PC-9 (cell line): Measurements from ENCODE around the gene ALLC. TPM values are rescaled to one million over a fixed set of nuclear protein-coding genes. Genes with fewer than 3 reads are reported as not detected.
A peak's percentile ranks its signal among the peaks of the same experiment; 100 is the strongest.
"Not testable (repeated sequence)": the region's sequence is repeated elsewhere in the genome, so short reads cannot be mapped to it uniquely, and the experiment has no call there.

Source experiments
- BruUV-seq: library from RNA; stranded (reverse); fragments of 400-500 nt; replicated peaks from 2 replicates; lab custom pipeline; 2021; lab: Mats Ljungman, UMichigan
- CTCF ChIA-PET: fragments of 300-600 bp; sonication (Branson Sonifier 250); formaldehyde crosslinking; loops from one replicate; lab custom pipeline; 2022; ENCODE audit warnings: antibody characterized with exemption; lab: Charles Lee
- POLR2A ChIA-PET: fragments of 300-600 bp; sonication (Branson Sonifier 250); formaldehyde crosslinking; loops from one replicate; lab custom pipeline; 2022; ENCODE audit warnings: antibody characterized with exemption; ENCODE audit not compliant: unreplicated experiment; lab: Charles Lee
- DNase-seq, 2 experiments: peaks; one replicate each; pipeline versions ENCODE4 v3.0.0 to v3.0.0-alpha.2; 2015 to 2022; ENCODE audit warnings: mixed read lengths in 1 of 2
- H2AFZ ChIP-seq: fragments of 200-600 bp; sonication (generic); 2 replicates; pipeline ENCODE4 v1.8.1; 2017; ENCODE audit warnings: antibody characterized with exemption
- H3F3A ChIP-seq: fragments of 200-600 bp; sonication (generic); 2 replicates; pipeline ENCODE4 v1.8.1; 2017; ENCODE audit warnings: antibody characterized with exemption, mild to moderate bottlenecking, low read depth; ENCODE audit not compliant: insufficient read depth
- H3K27ac ChIP-seq: fragments of 200-600 bp; sonication (generic); 2 replicates; pipeline ENCODE4 v1.6.1; 2016; ENCODE audit warnings: mixed run types
- H3K27me3 ChIP-seq: fragments of 200-600 bp; sonication (generic); 2 replicates; pipeline ENCODE4 v1.6.1; 2016; ENCODE audit warnings: low read depth, mixed run types; ENCODE audit not compliant: insufficient read depth
- H3K36me3 ChIP-seq: fragments of 200-600 bp; sonication (generic); 2 replicates; pipeline ENCODE4 v1.6.1; 2016; ENCODE audit warnings: low read depth, mixed run types
- H3K4me1 ChIP-seq: fragments of 200-600 bp; sonication (generic); replicated peaks from 2 replicates; pipeline ENCODE4 v1.6.1; 2016; ENCODE audit warnings: mixed run types; ENCODE audit not compliant: insufficient read depth
- H3K4me2 ChIP-seq: fragments of 200-600 bp; sonication (generic); 2 replicates; pipeline ENCODE4 v1.6.1; 2017; ENCODE audit warnings: mixed run types
- H3K4me3 ChIP-seq: fragments of 200-600 bp; sonication (generic); 2 replicates; pipeline ENCODE4 v1.6.1; 2016; ENCODE audit warnings: mixed run types
- H3K79me2 ChIP-seq: fragments of 200-600 bp; sonication (generic); 2 replicates; pipeline ENCODE4 v1.6.1; 2017; ENCODE audit warnings: low read depth, mixed run types
- H3K9me2 ChIP-seq: fragments of 200-600 bp; sonication (generic); 2 replicates; pipeline ENCODE4 v1.8.1; 2017; ENCODE audit warnings: mild to moderate bottlenecking; ENCODE audit not compliant: insufficient read depth
- H3K9me3 ChIP-seq: fragments of 200-600 bp; sonication (generic); 2 replicates; pipeline ENCODE4 v1.8.1; 2016; ENCODE audit warnings: low read depth; ENCODE audit not compliant: insufficient read depth
- H4K20me1 ChIP-seq: fragments of 200-600 bp; sonication (generic); 2 replicates; pipeline ENCODE4 v1.8.1; 2017; ENCODE audit not compliant: insufficient read depth
- CTCF ChIP-seq: fragments of 200-600 bp; sonication (generic); conservative IDR thresholded peaks from 2 replicates; pipeline ENCODE4 v1.6.1; 2017; ENCODE audit warnings: mixed run types, antibody characterized with exemption, mild to moderate bottlenecking, moderate library complexity
- EZH2 ChIP-seq: fragments of 200-600 bp; sonication (generic); IDR thresholded peaks from 2 replicates; pipeline ENCODE4 v1.8.0; 2017; ENCODE audit warnings: antibody characterized with exemption, low read depth
- intact Hi-C: fragments of 100-400 bp; cut with micrococcal nuclease; formaldehyde crosslinking; loops from one replicate; pipeline ENCODE4 v1.10.0; 2022; ENCODE audit not compliant: unreplicated experiment
- total RNA-seq: library from RNA; stranded (reverse); gene quantifications from 2 replicates; pipeline ENCODE4 v1.2.3, GENCODE V29; 2021

The ALLC gene
- total RNA-seq, 1 experiment from 2014 or later: not detected

GRCh38 chr2:3656762-3657721 is 958 bp upstream of the ALLC start:
- Histone ChIP-seq H4K20me1 (no peaks in the 10 kb centered on the region; the same call in 1 of the 2 replicates), H3K4me1 (no peaks in the 10 kb centered on the region), H3K79me2 (no peaks in the 10 kb centered on the region), H3K36me3 (no peaks in the 10 kb centered on the region), H3K4me2 (no peak overlapping the region), H2AFZ (no peak overlapping the region), H3K27ac (no peak overlapping the region), H3K4me3 (no peak overlapping the region), H3K9me3 (no peaks in the 10 kb centered on the region; the same call in 1 of the 2 replicates), H3F3A (no peaks in the 10 kb centered on the region), H3K27me3 (peaks cover 41% of the 10 kb centered on the region), H3K9me2 (no peaks in the 10 kb centered on the region)
- DNase-seq: no peak
- CTCF ChIA-PET: no interaction called here
- POLR2A ChIA-PET: interaction anchor here (0.6 kb wide), 1 partner anchor 1118 kb away, joined by 4 read pairs; no protein-coding TSS in a partner anchor
- TF ChIP-seq CTCF (no peak), EZH2 (no peak)
- intact Hi-C loops: no loop called here
- BruUV-seq: no TSS peak

GRCh38 chr2:3659447-3660432 is 1.7 kb downstream of the ALLC start:
- ChIA-PET CTCF (no interaction called here), POLR2A (no interaction called here)
- intact Hi-C loops: no loop called here
- no TSS peak for BruUV-seq
- Histone ChIP-seq H3K27me3 (peaks cover 16% of the 10 kb centered on the region), H3K4me3 (no peak overlapping the region), H3K27ac (no peak overlapping the region), H3K9me3 (no peaks in the 10 kb centered on the region; the same call in 1 of the 2 replicates), H3F3A (no peaks in the 10 kb centered on the region), H3K9me2 (no peaks in the 10 kb centered on the region), H3K4me1 (no peaks in the 10 kb centered on the region), H3K36me3 (no peaks in the 10 kb centered on the region), H3K79me2 (no peaks in the 10 kb centered on the region), H2AFZ (no peak overlapping the region), H3K4me2 (no peak overlapping the region), H4K20me1 (no peaks in the 10 kb centered on the region)
- no peak for DNase-seq
- no peak for TF ChIP-seq CTCF
- TF ChIP-seq EZH2: no peak

GRCh38 chr2:3660640-3661039 is 2.6 kb downstream of the ALLC start:
- peak in 1 of 2 experiments; percentile 44 for DNase-seq
- H3K9me2 ChIP-seq, H3K4me2 ChIP-seq, POLR2A ChIA-PET, H3K79me2 ChIP-seq, intact Hi-C loops, H3K4me1 ChIP-seq, H2AFZ ChIP-seq, H3K36me3 ChIP-seq, BruUV-seq, H4K20me1 ChIP-seq, H3K4me3 ChIP-seq, H3K9me3 ChIP-seq, CTCF ChIA-PET, H3F3A ChIP-seq, H3K27ac ChIP-seq: not testable (repeated sequence)
- H3K27me3 ChIP-seq: peaks cover 14% of the 10 kb centered on the region; the same call in 1 of the 2 replicates
